BLaER1 treated with 17β-estradiol and CSF1 and Interleukin-3, amounts not matched to agents 10 nM and 100 nM (cell line): ENCODE data around the gene CCDC86.
A peak's percentile ranks its signal among the peaks of the same experiment; 100 is the strongest.

Source experiments
- H3K27ac ChIP-seq, 11 experiments: shearing (Covaris generic); formaldehyde crosslinking; 2 replicates each; pipeline ENCODE4 v1.8.1; 2022
- H3K27me3 ChIP-seq, 11 experiments: shearing (Covaris generic); formaldehyde crosslinking; 2 replicates each; pipeline ENCODE4 v1.8.1; 2022
- H3K36me3 ChIP-seq, 11 experiments: shearing (Covaris generic); formaldehyde crosslinking; 2 replicates each; pipeline ENCODE4 v1.8.1; 2022
- H3K4me1 ChIP-seq, 10 experiments: shearing (Covaris generic); formaldehyde crosslinking; 2 replicates each; pipeline ENCODE4 v1.8.1; 2022
- H3K4me2 ChIP-seq, 11 experiments: shearing (Covaris generic); formaldehyde crosslinking; 2 replicates each; pipeline ENCODE4 v1.8.1; 2022
- H3K4me3 ChIP-seq, 10 experiments: shearing (Covaris generic); formaldehyde crosslinking; 2 replicates each; pipeline ENCODE4 v1.8.1; 2022
- H3K9ac ChIP-seq, 11 experiments: shearing (Covaris generic); formaldehyde crosslinking; 2 replicates each; pipeline ENCODE4 v1.8.1; 2022
- H3K9me3 ChIP-seq, 11 experiments: shearing (Covaris generic); formaldehyde crosslinking; replicated peaks in 1 of 11; 2 replicates each; pipeline ENCODE4 v1.8.1; 2022
- H4K20me1 ChIP-seq, 11 experiments: shearing (Covaris generic); formaldehyde crosslinking; 2 replicates each; pipeline ENCODE4 v1.8.1; 2022
- Cebpa-rat ChIP-seq, 11 experiments: shearing (Covaris generic); IDR thresholded peaks; 2 replicates each; pipeline ENCODE4 v1.8.1; 2022

Gene CCDC86

GRCh38 chr11:60880643-60881282, 38.9 kb downstream of the CCDC86 start:
- Histone ChIP-seq H3K27ac (no peak overlapping the region), H3K9me3 (no peaks in the 10 kb centered on the region), H3K36me3 (peaks cover 13 to 57% (median 33%) of the 10 kb centered on the region in 11 experiments), H3K4me2 (no peak overlapping the region), H4K20me1 (peaks cover 0 to 7% (median 0%) of the 10 kb centered on the region in 11 experiments; a peak in 3 of 22 replicates), H3K4me3 (no peak overlapping the region), H3K27me3 (no peaks in the 10 kb centered on the region), H3K9ac (peak overlapping the region in 1 of 11 experiments; percentile 17; a peak in 1 of 22 replicates), H3K4me1 (peaks cover 0 to 12% (median 6%) of the 10 kb centered on the region in 10 experiments; a peak in 8 of 20 replicates)
- no peak for TF ChIP-seq Cebpa-rat (IDR thresholded peaks at IDR 0.05)

- Histone ChIP-seq H3K4me3 (no peak overlapping the region), H3K27me3 (no peaks in the 10 kb centered on the region), H4K20me1 (peaks cover 0 to 27% (median 18%) of the 10 kb centered on the region in 11 experiments; a peak in 12 of 22 replicates), H3K9ac (no peak overlapping the region), H3K4me1 (peaks cover 0 to 8% (median 0%) of the 10 kb centered on the region in 10 experiments; a peak in 3 of 20 replicates), H3K4me2 (no peak overlapping the region), H3K9me3 (no peaks in the 10 kb centered on the region), H3K36me3 (peaks cover 19 to 40% (median 31%) of the 10 kb centered on the region in 11 experiments; a peak in 20 of 22 replicates), H3K27ac (no peak overlapping the region)
- no peak for TF ChIP-seq Cebpa-rat (IDR thresholded peaks at IDR 0.05)
These were observed 45.6 kb downstream of the CCDC86 start for GRCh38 chr11:60887556-60887955.

- H3K4me2 ChIP-seq, result no peak overlapping the region
- H3K36me3 ChIP-seq, result peaks cover 34 to 63% (median 54%) of the 10 kb centered on the region in 11 experiments
- H4K20me1 ChIP-seq, result peaks cover 0 to 49% (median 24%) of the 10 kb centered on the region in 11 experiments; a peak in 12 of 22 replicates
- TF ChIP-seq Cebpa-rat (IDR thresholded peaks at IDR 0.05), result no peak
- no peaks in the 10 kb centered on the region for H3K27me3 ChIP-seq
- H3K4me1 ChIP-seq, result peaks cover 0 to 7% (median 0%) of the 10 kb centered on the region in 10 experiments; a peak in 3 of 20 replicates
- no peaks in the 10 kb centered on the region for H3K9me3 ChIP-seq
- H3K27ac ChIP-seq, result no peak overlapping the region
- H3K9ac ChIP-seq, result no peak overlapping the region
- no peak overlapping the region for H3K4me3 ChIP-seq
These were observed 48.0 kb downstream of the CCDC86 start for GRCh38 chr11:60889869-60890311.

DNA sequence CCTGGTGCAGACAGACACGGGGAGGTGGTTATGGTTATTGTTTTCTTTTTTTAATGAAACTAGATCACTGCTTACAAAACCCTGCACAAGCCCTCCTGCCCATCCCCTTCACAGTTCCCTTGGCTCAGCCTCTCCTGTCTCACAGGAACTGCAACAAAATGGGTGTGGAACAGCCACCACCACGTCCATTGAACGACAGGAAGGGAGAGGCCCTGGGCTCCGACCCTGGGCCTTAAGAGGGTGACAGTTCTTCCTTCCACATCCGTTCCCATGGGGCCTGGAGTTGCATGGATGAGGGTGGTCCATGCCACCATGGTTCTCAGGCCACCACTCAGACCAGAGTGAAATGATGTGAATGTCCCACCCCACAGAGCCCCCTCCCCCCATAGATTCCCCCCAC, 48.8 kb downstream of the CCDC86 start:
- Histone ChIP-seq H3K27ac (no peak overlapping the region), H4K20me1 (peaks cover 0 to 55% (median 24%) of the 10 kb centered on the region in 11 experiments; a peak in 12 of 22 replicates), H3K9me3 (no peaks in the 10 kb centered on the region), H3K36me3 (peaks cover 42 to 71% (median 62%) of the 10 kb centered on the region in 11 experiments), H3K9ac (no peak overlapping the region), H3K4me1 (peaks cover 0 to 12% (median 0%) of the 10 kb centered on the region in 10 experiments; a peak in 5 of 20 replicates), H3K27me3 (no peaks in the 10 kb centered on the region), H3K4me3 (no peak overlapping the region), H3K4me2 (no peak overlapping the region)
- TF ChIP-seq Cebpa-rat (IDR thresholded peaks at IDR 0.05), result no peak

DNA sequence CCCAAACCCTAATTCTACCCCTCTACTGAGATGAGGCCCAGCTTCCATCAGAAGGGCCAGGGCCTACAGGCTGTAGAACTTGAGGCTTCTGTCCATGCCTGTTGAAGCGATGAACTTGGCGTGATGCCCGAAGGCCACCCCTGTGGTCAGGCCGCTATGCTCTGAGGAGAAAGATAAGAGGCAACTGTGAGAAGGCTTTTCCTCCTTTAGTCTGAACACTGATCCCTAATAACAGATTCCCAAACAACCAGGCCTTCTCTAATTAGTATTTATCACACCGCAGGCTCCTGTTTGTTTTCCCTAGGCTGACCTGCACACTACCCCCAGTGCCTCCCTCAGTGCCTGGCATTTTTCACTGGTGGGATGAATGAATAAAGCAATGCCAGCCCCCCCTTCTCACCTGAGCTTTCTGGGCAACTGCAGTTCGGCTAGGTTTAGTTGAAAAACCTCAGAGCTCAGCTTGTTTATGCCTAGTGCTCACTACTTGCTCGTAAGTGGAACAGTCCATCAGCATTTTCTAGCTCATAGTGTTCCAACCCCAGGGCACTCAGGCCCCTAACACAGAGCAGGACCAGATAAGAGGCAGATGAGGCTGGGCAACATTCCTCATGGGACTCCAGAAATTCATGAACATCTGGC, 49.3 kb downstream of the CCDC86 start:
- Histone ChIP-seq H3K4me1 (peaks cover 0 to 18% (median 0%) of the 10 kb centered on the region in 10 experiments; a peak in 5 of 20 replicates), H3K27ac (no peak overlapping the region), H3K9me3 (no peaks in the 10 kb centered on the region), H3K4me2 (no peak overlapping the region), H3K27me3 (no peaks in the 10 kb centered on the region), H4K20me1 (peaks cover 0 to 60% (median 24%) of the 10 kb centered on the region in 11 experiments; a peak in 13 of 22 replicates), H3K36me3 (peaks cover 47 to 76% (median 67%) of the 10 kb centered on the region in 11 experiments), H3K9ac (peak overlapping the region in 3 of 11 experiments; percentile 5 to 50 (median 18); a peak in 2 of 22 replicates), H3K4me3 (no peak overlapping the region)
- no peak for TF ChIP-seq Cebpa-rat (IDR thresholded peaks at IDR 0.05)

DNA sequence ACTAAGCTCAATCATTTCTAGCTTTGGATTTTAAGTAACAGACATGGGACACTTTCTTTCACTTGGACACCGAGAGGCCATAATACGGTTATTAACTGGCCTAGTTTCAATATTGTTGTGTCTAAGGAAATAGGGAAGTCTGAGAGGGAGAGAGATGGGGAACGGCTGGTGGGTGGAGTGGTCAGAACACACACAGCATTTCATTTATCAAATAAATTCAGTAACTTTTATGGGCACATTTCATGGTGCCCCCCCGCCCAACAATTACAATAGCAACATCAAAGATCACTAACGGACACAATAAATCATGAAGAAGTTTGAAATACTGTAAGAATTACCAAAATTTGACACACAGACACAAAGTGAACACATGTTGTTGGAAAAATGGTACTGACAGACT, 53.8 kb downstream of the CCDC86 start:
- Histone ChIP-seq H4K20me1 (peaks cover 0 to 81% (median 43%) of the 10 kb centered on the region in 11 experiments; a peak in 18 of 22 replicates), H3K27me3 (no peaks in the 10 kb centered on the region), H3K9ac (no peak overlapping the region; a peak in 1 of 22 replicates), H3K4me2 (peak overlapping the region in 2 of 11 experiments; percentile 6 to 8; a peak in 3 of 22 replicates), H3K4me3 (no peak overlapping the region), H3K36me3 (peaks cover 85 to 99% (median 97%) of the 10 kb centered on the region in 11 experiments), H3K4me1 (peaks cover 0 to 19% (median 2%) of the 10 kb centered on the region in 10 experiments; a peak in 6 of 20 replicates), H3K9me3 (no peaks in the 10 kb centered on the region), H3K27ac (no peak overlapping the region)
- TF ChIP-seq Cebpa-rat (IDR thresholded peaks at IDR 0.05), result no peak

DNA sequence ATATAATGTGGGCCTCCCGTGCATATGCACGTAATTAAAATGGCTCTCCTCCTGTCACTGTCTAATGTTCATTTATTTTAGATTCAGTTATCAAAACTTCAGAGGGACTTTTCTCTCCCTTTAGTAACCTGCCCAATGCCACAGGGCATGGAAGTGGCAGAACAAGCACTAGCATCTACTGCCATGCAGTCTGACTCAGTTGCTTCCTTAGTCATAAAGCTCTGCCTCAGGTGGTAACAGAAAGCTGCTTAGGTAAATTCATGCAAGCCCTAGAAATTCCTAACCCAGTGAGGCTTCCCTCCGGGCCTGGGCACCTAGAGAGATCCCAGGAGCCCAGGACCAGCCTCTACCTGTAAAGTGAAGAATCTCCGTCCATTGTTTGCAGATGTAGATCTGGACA, 55.6 kb downstream of the CCDC86 start:
- Histone ChIP-seq H3K4me1 (peaks cover 0 to 15% (median 2%) of the 10 kb centered on the region in 10 experiments; a peak in 5 of 20 replicates), H3K27me3 (no peaks in the 10 kb centered on the region), H3K4me3 (no peak overlapping the region), H3K4me2 (no peak overlapping the region), H3K36me3 (peaks cover 89 to 100% (median 100%) of the 10 kb centered on the region in 11 experiments), H4K20me1 (peaks cover 0 to 86% (median 49%) of the 10 kb centered on the region in 11 experiments; a peak in 21 of 22 replicates), H3K9ac (no peak overlapping the region), H3K9me3 (no peaks in the 10 kb centered on the region), H3K27ac (no peak overlapping the region)
- TF ChIP-seq Cebpa-rat (IDR thresholded peaks at IDR 0.05), result no peak

- no peaks in the 10 kb centered on the region for H3K9me3 ChIP-seq
- H3K4me1 ChIP-seq, result peaks cover 4 to 20% (median 9%) of the 10 kb centered on the region in 10 experiments
- peak overlapping the region in 9 of 11 experiments; percentile 4 to 75 (median 53); a peak in 17 of 22 replicates for H3K27ac ChIP-seq
- H3K4me2 ChIP-seq, result no peak overlapping the region
- H3K9ac ChIP-seq, result peak overlapping the region in 4 of 11 experiments; percentile 2 to 45 (median 6); a peak in 2 of 22 replicates
- no peak overlapping the region for H3K4me3 ChIP-seq
- H4K20me1 ChIP-seq, result peaks cover 17 to 89% (median 62%) of the 10 kb centered on the region in 11 experiments; a peak in 21 of 22 replicates
- no peaks in the 10 kb centered on the region for H3K27me3 ChIP-seq
- H3K36me3 ChIP-seq, result peaks cover 93 to 100% (median 99%) of the 10 kb centered on the region in 11 experiments
- no peak for TF ChIP-seq Cebpa-rat (IDR thresholded peaks at IDR 0.05)
These were observed 57.4 kb downstream of the CCDC86 start for GRCh38 chr11:60899046-60899936.
